Endometrium (tissue), 2 donors: ENCODE data around the gene TNK2.
"Not testable (repeated sequence)": the region's sequence is repeated elsewhere in the genome, so short reads cannot be mapped to it uniquely, and the experiment has no call there.

Experiments
- FAIRE-seq: peaks from 2 replicates; lab custom pipeline; 2012; peaks lifted over from hg19 to GRCh38; lab: Jason Lieb, UNC
- donor health status: control.
- donor health status: control.

Gene TNK2

GRCh38 chr3:195849322-195850074 is 58.9 kb downstream of the TNK2 start:
- no peak for FAIRE-seq

GRCh38 chr3:195847055-195847950 is 61.0 kb downstream of the TNK2 start:
- no peak for FAIRE-seq

- FAIRE-seq: no peak
Observed at GRCh38 chr3:195845483-195845882, 62.9 kb downstream of the TNK2 start.

GRCh38 chr3:195844671-195845218 is 63.6 kb downstream of the TNK2 start:
- FAIRE-seq: no peak

GRCh38 chr3:195839260-195840010 is 68.9 kb downstream of the TNK2 start:
- no peak for FAIRE-seq

- FAIRE-seq: no peak
Observed at GRCh38 chr3:195838714-195839113, 69.6 kb downstream of the TNK2 start.

- FAIRE-seq: no peak
Observed at GRCh38 chr3:195836476-195837135, 71.7 kb downstream of the TNK2 start.

GRCh38 chr3:195835791-195836190 is 72.6 kb downstream of the TNK2 start:
- no peak for FAIRE-seq

- no peak for FAIRE-seq
Observed at GRCh38 chr3:195834675-195835583, 73.4 kb downstream of the TNK2 start.

- no peak for FAIRE-seq
Observed at GRCh38 chr3:195829897-195830254, 78.5 kb downstream of the TNK2 start.

GRCh38 chr3:195828762-195829161 is 79.6 kb downstream of the TNK2 start:
- no peak for FAIRE-seq

- no peak for FAIRE-seq
Observed at GRCh38 chr3:195825857-195826804, 82.2 kb downstream of the TNK2 start.

GRCh38 chr3:195825191-195825588 is 83.2 kb downstream of the TNK2 start:
- no peak for FAIRE-seq

GRCh38 chr3:195824425-195825190 is 83.7 kb downstream of the TNK2 start:
- not testable (repeated sequence) for FAIRE-seq

GRCh38 chr3:195823999-195824398 is 84.4 kb downstream of the TNK2 start:
- no peak for FAIRE-seq

GRCh38 chr3:195823280-195823679 is 85.1 kb downstream of the TNK2 start:
- FAIRE-seq: no peak

- FAIRE-seq: no peak
Observed at GRCh38 chr3:195822131-195822696, 86.1 kb downstream of the TNK2 start.

GRCh38 chr3:195821403-195822130 is 86.8 kb downstream of the TNK2 start:
- no peak for FAIRE-seq
